Measurements from ENCODE around the gene LILRA5. TPM values are rescaled to one million over a fixed set of nuclear protein-coding genes. Genes with fewer than 3 reads are reported as not detected.
"Not testable (repeated sequence)": the region's sequence is repeated elsewhere in the genome, so short reads cannot be mapped to it uniquely, and the experiment has no call there.

Gene LILRA5
- 1 to 10 TPM; 1.1 to 3.5 TPM for total RNA-seq
- 0 reads per million in 2 donors for total RNA-seq

DNA sequence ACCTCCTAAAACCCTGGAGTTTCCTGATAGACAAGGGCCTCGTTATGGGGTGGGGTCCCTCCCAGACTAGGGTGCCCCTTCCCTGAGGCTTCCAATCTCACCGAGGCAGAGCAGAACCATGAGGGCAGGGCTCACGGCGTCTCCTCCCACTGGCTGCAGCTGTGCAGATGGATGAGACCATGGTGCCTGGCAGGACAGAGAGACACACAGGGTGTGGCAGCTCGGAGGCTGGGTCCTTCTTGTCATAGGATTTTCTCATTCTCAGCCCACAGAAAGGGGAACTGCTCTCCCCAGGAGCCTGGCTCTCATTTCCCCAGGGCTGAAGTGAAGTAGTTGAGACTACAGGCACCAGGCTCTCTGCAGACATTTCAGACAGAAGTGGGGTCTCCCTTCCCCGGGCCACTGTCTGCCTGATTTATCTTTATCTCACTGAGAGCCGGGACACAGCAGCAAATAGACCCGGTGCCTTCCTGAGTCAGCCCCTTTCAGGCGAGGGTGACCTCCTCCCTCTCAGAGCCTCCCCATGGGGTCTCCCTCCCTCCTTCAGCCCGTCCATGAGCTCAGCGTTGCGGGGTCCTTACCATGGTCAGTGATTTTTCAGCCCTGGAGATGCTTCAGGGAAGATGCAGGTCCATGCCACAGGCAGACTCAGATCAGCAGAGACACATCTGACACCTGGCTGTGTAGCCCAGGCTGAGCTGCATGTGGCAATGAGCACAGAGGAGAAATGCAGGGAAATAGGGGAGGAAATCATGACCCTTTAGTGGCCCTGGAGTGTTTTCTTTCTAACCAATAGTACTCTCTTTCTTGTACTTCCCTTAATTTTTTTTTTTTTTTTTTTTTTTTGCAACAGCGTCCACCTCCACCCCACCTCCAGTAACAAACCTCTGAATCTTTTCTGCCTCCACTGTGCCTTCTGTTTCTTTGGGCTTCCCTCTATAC, at the start of gene LILRA5:
Gene LILRA5, minus strand, starts transcription at position 731 of the 942 bp plus-strand sequence. Its CDS starts 147 bp downstream, at position 584.
- ATAC-seq (peak; percentile 48), DNase-seq (no peak)
- no peaks in the 10 kb centered on the region for H3K9me3 ChIP-seq (ENCODE audit: control insufficient read depth, low read length, poor library complexity, severe bottlenecking)
- no peak within 1 kb of the TSS for H3K4me3 Mint-ChIP-seq
- peaks cover 7% of the 10 kb centered on the region for H3K4me1 Mint-ChIP-seq
- no peak within 1 kb of the TSS for H3K27ac Mint-ChIP-seq
- H3K36me3 Mint-ChIP-seq (ENCODE audit: low read depth) = no peaks in the 10 kb centered on the region
- H3K27me3 Mint-ChIP-seq = peaks cover 46% of the 10 kb centered on the region

DNA sequence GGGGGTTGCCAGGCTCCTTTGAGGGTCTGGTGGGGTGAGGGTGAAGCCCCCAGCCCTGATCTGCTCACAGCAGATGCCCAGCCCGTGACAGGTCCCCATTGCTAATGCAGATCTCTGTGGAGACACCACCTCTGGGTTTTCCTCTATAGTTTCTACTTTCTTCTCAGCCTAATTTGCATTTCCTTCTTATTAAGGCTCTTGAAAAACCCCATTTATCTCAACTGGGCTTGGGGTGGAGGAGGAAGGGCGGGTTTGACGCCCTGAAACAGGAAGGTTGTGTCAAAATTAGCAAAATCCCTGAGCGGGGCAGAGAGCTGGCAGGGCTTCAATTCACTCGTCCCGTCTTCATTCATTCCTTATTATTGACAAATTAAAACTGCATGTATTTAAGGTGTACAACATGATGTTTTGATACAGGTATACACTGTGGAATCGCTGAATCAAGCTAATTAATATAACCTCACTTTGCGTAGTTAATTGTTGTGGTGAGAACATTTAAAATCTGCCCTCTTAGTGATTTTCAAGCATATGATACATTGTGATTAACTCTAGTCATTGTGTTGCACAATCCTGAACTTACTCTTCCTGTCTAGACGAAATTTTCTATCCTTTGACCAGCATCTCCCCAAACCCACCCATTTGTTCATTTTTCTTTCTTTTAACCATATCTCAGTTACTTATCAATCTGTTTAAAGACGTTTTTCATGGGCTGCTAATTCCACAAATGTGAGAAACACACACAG, 48.9 kb upstream of the LILRA5 start:
- H3K9me3 ChIP-seq (ENCODE audit: control insufficient read depth, low read length, poor library complexity, severe bottlenecking); DNase-seq; H3K36me3 Mint-ChIP-seq (ENCODE audit: low read depth); H3K27me3 Mint-ChIP-seq: not testable (repeated sequence)
- Mint-ChIP-seq H3K4me3 (peak overlapping the region; percentile 83), H3K4me1 (peaks cover 36% of the 10 kb centered on the region), H3K27ac (peak overlapping the region; percentile 94)
- ATAC-seq = peak; percentile 51

- not testable (repeated sequence) for H3K27ac Mint-ChIP-seq; H3K4me3 Mint-ChIP-seq; H3K9me3 ChIP-seq (ENCODE audit: control insufficient read depth, low read length, poor library complexity, severe bottlenecking); H3K36me3 Mint-ChIP-seq (ENCODE audit: low read depth); H3K27me3 Mint-ChIP-seq
- peaks cover 27% of the 10 kb centered on the region for H3K4me1 Mint-ChIP-seq
- ATAC-seq (peak; percentile 88), DNase-seq (peak; percentile 63 to 66 (median 64))
Observed at GRCh38 chr19:54359149-54359820, 46.3 kb upstream of the LILRA5 start.

DNA sequence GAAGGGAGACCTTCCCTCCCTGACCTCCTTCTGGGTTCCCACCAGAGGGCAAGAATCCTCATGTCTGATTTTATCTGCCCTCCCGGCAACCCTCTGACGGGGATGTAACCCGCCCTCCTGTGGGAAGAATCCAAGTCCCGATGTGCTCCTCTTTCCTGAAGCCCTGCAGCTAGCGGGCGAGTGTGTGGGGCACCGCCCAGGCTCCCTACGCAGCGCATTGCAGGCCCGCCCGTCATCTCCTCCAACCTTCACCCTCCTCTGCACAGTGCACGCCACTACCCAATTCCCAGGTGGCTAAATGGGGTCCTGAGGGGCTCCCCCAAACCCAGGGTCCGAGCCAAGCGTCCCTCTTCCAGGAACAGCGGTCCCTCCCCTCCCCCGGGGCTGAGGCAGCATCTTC, 44.4 kb upstream of the LILRA5 start:
- ATAC-seq = no peak
- H3K36me3 Mint-ChIP-seq (ENCODE audit: low read depth) = no peaks in the 10 kb centered on the region
- no peaks in the 10 kb centered on the region for H3K27me3 Mint-ChIP-seq
- peaks cover 27% of the 10 kb centered on the region for H3K4me1 Mint-ChIP-seq
- no peak overlapping the region for H3K4me3 Mint-ChIP-seq
- H3K27ac Mint-ChIP-seq = no peak overlapping the region
- H3K9me3 ChIP-seq (ENCODE audit: control insufficient read depth, low read length, poor library complexity, severe bottlenecking) = no peaks in the 10 kb centered on the region
- DNase-seq = no peak

DNA sequence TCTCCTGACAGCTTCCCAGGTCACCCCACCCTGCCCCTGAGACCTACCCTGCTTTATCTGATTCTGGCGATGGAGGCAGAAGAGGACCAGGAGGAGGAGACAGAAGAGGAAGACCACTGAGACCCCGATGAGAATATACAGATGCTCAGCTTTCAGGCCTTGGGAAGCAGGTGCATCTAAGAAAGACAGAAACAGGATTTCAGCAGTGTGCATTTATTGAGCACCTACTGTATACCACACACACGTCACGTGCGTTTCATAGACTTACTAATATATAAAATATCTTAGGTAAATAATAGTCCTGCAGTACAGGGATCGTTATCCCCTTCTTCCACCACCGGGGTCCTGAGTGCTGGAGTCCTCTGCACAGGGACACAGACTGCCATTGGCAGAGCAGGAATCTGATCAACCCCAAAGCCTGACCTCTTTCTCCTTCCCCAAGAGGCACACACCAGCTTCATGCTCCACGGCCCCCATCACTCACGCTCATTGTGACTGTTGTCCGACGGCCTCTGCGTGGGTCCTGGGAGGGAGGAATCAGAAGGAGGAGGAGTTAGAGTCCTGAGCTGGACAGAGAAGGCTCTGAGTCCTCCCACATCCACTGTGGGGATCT, 43.6 kb upstream of the LILRA5 start:
- ATAC-seq (no peak), DNase-seq (no peak)
- Mint-ChIP-seq H3K4me1 (peaks cover 20% of the 10 kb centered on the region), H3K27ac (no peak overlapping the region), H3K4me3 (no peak overlapping the region), H3K27me3 (no peaks in the 10 kb centered on the region), H3K36me3 (ENCODE audit: low read depth) (no peaks in the 10 kb centered on the region)
- H3K9me3 ChIP-seq (ENCODE audit: control insufficient read depth, low read length, poor library complexity, severe bottlenecking) = no peaks in the 10 kb centered on the region

- no peak for DNase-seq
- Mint-ChIP-seq H3K4me3 (no peak overlapping the region), H3K4me1 (peaks cover 12% of the 10 kb centered on the region), H3K27me3 (no peaks in the 10 kb centered on the region), H3K27ac (no peak overlapping the region), H3K36me3 (ENCODE audit: low read depth) (no peaks in the 10 kb centered on the region)
- no peaks in the 10 kb centered on the region for H3K9me3 ChIP-seq (ENCODE audit: control insufficient read depth, low read length, poor library complexity, severe bottlenecking)
- no peak for ATAC-seq
Observed at GRCh38 chr19:54355675-54356074, 42.7 kb upstream of the LILRA5 start.

DNA sequence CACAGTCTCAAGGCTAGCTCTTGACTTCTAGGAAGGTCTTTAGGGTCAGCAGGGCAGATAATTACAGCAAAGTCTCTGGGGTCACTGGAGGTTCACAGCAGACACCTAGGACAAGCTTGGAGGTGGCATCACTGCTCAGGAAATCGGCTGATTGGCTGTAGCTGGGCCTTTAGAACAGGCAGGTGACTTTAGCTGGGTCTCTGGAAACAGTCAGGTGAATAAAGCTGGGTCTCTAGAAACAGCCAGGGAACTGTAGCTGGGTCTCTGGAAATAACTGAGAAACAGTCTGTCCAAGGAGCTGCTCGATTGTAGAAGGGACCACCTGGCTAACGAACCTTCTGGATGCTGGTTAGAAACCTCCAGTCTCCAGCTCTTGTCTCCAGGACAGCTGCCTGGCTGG, 41.8 kb upstream of the LILRA5 start:
- Mint-ChIP-seq H3K36me3 (ENCODE audit: low read depth) (no peaks in the 10 kb centered on the region), H3K27ac (no peak overlapping the region), H3K4me1 (peaks cover 12% of the 10 kb centered on the region), H3K27me3 (no peaks in the 10 kb centered on the region), H3K4me3 (no peak overlapping the region)
- ATAC-seq = no peak
- DNase-seq = no peak
- H3K9me3 ChIP-seq (ENCODE audit: control insufficient read depth, low read length, poor library complexity, severe bottlenecking) = no peaks in the 10 kb centered on the region

DNA sequence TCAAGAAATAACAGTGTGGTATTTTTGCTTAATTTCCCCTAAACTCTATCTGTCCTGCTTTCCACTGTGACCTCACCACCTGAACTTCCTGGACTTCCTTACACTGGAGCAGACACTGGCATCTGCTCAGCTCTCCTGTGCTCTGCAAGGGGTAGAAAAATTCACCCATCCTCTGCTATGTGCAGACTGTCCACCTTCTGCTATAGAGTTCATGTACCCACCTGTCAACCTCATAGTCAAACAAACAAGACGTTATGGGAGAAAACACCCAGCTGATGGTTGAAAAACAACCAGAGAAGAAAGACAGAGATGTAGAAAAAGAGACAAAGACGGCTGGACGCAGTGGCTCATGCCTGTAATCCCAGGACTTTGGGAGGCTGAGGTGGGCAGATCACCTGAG, 39.6 kb upstream of the LILRA5 start:
- Mint-ChIP-seq H3K27me3 (peaks cover 9% of the 10 kb centered on the region), H3K4me3 (no peak overlapping the region), H3K4me1 (peaks cover 16% of the 10 kb centered on the region), H3K27ac (no peak overlapping the region), H3K36me3 (ENCODE audit: low read depth) (no peaks in the 10 kb centered on the region)
- DNase-seq (no peak), ATAC-seq (no peak)
- no peaks in the 10 kb centered on the region for H3K9me3 ChIP-seq (ENCODE audit: control insufficient read depth, low read length, poor library complexity, severe bottlenecking)

DNA sequence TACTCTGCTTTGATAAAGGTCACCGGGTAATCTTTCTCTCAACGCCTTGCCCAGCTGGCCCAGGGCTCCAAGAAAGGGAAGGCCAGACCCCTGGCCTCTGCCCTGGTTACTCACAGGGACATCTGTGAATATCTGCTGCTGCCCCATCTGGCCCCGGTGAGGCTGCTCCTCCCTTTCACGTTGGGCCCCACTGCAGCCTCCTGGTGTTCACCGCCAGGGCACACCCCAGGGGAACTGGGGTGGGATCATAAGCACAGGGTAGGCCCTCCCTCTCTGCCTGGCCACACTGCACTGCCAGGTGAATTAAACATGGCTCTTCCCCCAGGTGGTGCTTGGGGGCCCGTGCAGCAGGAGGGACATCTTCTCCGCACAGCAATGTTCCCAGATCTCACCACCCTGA, 39.1 kb upstream of the LILRA5 start:
- ATAC-seq (peak; percentile 27), DNase-seq (no peak)
- no peaks in the 10 kb centered on the region for H3K9me3 ChIP-seq (ENCODE audit: control insufficient read depth, low read length, poor library complexity, severe bottlenecking)
- H3K27ac Mint-ChIP-seq = no peak overlapping the region
- peaks cover 16% of the 10 kb centered on the region for H3K4me1 Mint-ChIP-seq
- peaks cover 14% of the 10 kb centered on the region for H3K27me3 Mint-ChIP-seq
- H3K36me3 Mint-ChIP-seq (ENCODE audit: low read depth) = no peaks in the 10 kb centered on the region
- H3K4me3 Mint-ChIP-seq = no peak overlapping the region

DNA sequence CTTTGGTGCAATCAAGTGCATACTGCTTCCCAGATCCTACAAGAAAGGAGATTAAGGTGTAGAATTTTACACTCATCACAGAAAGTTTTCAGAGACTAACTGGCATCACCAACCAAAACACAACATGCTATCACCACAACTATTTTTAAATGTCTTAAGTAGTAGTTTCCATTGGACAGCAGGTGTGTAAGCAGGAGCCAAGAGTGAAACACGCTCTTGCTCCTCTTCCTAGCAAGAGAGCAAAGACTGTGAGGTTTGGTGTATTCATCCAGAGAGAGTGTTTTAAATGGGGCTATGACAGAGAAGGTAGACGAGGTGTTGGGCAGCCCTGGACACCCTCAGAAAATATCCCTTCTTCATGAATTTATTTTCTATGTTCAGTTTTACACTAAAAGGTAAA, 38.5 kb upstream of the LILRA5 start:
- Mint-ChIP-seq H3K27ac (no peak overlapping the region), H3K36me3 (ENCODE audit: low read depth) (peaks cover 2% of the 10 kb centered on the region), H3K4me3 (no peak overlapping the region), H3K27me3 (peaks cover 18% of the 10 kb centered on the region), H3K4me1 (peaks cover 16% of the 10 kb centered on the region)
- DNase-seq = no peak
- H3K9me3 ChIP-seq (ENCODE audit: control insufficient read depth, low read length, poor library complexity, severe bottlenecking) = no peaks in the 10 kb centered on the region
- ATAC-seq = no peak

- Mint-ChIP-seq H3K27me3 (peaks cover 28% of the 10 kb centered on the region), H3K36me3 (ENCODE audit: low read depth) (peaks cover 2% of the 10 kb centered on the region), H3K4me3 (peak overlapping the region; percentile 19), H3K27ac (no peak overlapping the region), H3K4me1 (peaks cover 7% of the 10 kb centered on the region)
- H3K9me3 ChIP-seq (ENCODE audit: control insufficient read depth, low read length, poor library complexity, severe bottlenecking) = no peaks in the 10 kb centered on the region
- ATAC-seq = no peak
- DNase-seq = no peak
Observed at GRCh38 chr19:54345938-54346386, 33.0 kb upstream of the LILRA5 start.

GRCh38 chr19:54343868-54344267, 30.9 kb upstream of the LILRA5 start:
- peaks cover 37% of the 10 kb centered on the region for H3K27me3 Mint-ChIP-seq
- peaks cover 2% of the 10 kb centered on the region for H3K36me3 Mint-ChIP-seq (ENCODE audit: low read depth)
- ATAC-seq (no peak), DNase-seq (no peak)
- peaks cover 13% of the 10 kb centered on the region for H3K4me1 Mint-ChIP-seq
- H3K4me3 Mint-ChIP-seq = no peak overlapping the region
- H3K9me3 ChIP-seq (ENCODE audit: control insufficient read depth, low read length, poor library complexity, severe bottlenecking) = no peaks in the 10 kb centered on the region
- peak overlapping the region; percentile 60 for H3K27ac Mint-ChIP-seq

- no peak for DNase-seq
- no peak overlapping the region for H3K4me3 Mint-ChIP-seq
- H3K27me3 Mint-ChIP-seq = peaks cover 29% of the 10 kb centered on the region
- no peaks in the 10 kb centered on the region for H3K9me3 ChIP-seq (ENCODE audit: control insufficient read depth, low read length, poor library complexity, severe bottlenecking)
- peaks cover 9% of the 10 kb centered on the region for H3K4me1 Mint-ChIP-seq
- no peak overlapping the region for H3K27ac Mint-ChIP-seq
- no peaks in the 10 kb centered on the region for H3K36me3 Mint-ChIP-seq (ENCODE audit: low read depth)
- no peak for ATAC-seq
Observed at GRCh38 chr19:54341295-54341694, 28.3 kb upstream of the LILRA5 start.

All from T-helper 17 cell (primary cell).